Glomerular endothelial cell (primary cell): ENCODE data around the gene FASN. TPM values are rescaled to one million over a fixed set of nuclear protein-coding genes. Genes with fewer than 3 reads are reported as not detected.

ENCODE experiments used
- DNase-seq: peaks from one replicate; pipeline ENCODE4 v3.0.0-alpha.2; 2011; ENCODE audit warnings: low read depth, low spot score; ENCODE audit errors: extremely low read depth
- total RNA-seq: library from RNA; depleted of rRNA; stranded (reverse); fragments of >200 nt; gene quantifications from 2 replicates; pipeline ENCODE4 v1.2.3, GENCODE V29; 2015

FASN gene
- total RNA-seq, 1 donor from 2014 or later, result 201 TPM

DNA sequence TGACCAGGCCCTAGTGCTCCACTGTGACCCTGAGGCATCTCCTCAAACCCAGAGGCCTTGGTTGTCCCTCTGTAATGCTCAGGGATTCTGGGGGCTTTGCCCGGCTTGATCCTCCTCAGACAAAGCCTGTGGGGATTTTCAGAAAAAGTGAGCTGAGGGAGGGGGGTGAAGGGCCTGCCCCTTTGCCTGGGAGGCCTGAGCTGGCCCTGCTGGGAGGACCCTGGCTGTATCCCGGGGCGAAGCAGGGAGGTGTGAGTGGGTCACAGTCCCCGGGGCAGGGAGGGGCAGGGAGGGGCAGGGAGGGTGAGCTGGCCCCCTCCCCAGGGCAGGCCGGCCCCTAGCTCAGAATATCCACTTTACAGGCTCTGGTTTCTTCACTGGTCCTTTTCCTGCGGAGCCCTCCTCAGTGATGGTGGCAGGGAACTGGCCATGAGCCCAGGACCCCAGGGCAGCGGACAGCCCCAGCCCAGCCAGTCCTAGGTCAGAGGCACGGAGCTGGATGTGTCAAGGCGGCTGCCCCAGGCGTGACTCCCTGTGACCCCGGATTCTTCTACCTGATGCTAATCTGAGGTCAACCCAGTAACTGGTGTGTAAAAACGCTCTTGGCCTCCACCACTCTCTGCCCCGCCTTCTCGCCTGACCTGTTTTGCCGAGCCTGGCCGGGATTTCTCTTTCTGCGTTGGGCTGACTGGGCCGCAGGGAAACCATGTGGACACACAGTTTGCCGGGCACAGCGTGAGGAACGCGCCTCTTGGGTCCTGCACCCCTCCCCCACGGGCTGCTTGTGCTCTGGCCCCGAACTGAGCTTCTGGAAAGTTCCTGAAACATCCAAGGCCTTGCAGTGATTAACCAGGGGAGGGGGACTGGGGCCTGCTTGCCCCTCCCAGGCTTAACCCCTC is 5.8 kb upstream of the FASN start:
- DNase-seq, result no peak

GRCh38 chr17:82101767-82102679 is 4.0 kb upstream of the FASN start:
- DNase-seq, result no peak

GRCh38 chr17:82101301-82101715 is 3.3 kb upstream of the FASN start:
- no peak for DNase-seq

DNA sequence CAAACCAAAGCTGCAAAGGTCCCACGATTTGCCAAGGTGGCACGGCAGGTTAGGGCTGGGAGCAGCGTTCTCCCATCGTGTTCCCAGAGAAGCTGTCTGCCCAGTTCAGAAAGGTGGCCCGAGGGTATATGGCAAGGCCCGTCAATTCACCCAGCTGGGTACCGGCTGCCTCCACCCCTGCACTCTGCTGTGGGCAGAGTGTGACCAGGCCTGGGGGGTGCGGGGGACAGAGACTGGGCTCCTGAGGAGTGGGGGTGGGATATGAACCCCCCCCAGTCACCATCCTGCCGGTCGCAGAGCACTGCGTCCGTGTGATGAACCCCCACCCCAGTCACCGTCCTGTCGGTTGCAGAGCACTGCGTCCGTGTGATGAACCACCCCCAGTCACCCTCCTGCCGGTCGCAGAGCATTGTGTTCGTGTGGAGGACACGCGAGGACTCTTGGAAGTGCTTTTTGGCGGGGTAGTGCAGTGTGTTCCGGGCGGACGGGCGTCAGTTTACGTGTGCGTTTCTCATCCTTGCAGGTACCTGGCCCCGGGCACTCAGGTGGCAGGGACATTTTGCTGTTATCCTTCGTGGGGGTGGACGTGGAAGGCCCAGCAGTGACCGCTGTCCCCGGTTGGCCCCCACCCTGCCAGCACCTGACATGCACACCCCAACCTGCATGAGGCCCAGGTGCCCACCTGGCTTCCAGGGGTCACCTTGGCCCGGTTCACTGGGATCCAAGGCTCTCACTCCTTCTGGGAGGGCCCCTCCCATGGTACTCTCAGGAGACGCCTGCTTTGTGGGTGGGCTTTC is 2.7 kb upstream of the FASN start:
- no peak for DNase-seq

DNA sequence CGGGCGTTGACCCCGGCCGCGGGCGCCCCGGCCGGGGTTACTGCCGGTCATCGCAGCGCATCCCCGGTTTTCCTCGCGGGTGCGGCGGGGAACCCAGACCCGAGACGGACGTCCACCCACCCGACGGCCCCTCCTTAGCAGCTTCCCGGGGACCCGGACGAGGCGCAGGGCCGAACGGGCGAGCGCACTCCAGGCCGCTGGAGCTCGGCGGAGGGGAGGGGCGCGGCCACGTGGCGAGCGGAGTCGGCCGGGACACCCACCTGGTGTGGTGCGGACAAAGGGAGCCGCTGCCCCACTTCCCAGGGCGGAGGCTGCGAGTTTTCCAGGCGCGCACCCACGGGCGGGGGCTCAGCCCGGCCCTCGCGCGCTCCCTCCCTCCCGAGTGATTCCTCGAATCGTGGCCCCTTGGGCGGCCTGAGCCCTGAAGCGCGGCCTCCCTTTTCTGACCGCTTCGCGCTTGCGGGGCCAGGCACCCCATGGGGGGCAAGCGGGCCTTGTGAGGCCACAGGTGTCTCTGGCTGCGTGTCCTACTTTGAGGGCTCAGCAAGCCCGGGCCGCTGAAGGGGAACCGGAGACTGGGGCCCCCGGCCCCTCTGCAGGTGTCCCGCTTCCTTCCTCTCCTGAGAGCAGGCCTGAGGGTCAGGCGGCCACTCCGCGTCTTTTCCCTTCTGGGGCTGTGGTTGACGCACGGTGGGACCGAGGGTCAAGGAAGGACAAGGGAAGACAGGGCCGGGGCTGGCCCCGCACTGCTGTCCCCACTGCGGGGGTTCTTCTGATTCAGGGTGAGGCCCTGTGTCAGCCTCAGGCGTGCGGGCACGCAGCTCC is 1.1 kb upstream of the FASN start:
- DNase-seq, result no peak

- DNase-seq, result no peak
Observed at GRCh38 chr17:82097919-82098168, 192 bp downstream of the FASN start.

DNA sequence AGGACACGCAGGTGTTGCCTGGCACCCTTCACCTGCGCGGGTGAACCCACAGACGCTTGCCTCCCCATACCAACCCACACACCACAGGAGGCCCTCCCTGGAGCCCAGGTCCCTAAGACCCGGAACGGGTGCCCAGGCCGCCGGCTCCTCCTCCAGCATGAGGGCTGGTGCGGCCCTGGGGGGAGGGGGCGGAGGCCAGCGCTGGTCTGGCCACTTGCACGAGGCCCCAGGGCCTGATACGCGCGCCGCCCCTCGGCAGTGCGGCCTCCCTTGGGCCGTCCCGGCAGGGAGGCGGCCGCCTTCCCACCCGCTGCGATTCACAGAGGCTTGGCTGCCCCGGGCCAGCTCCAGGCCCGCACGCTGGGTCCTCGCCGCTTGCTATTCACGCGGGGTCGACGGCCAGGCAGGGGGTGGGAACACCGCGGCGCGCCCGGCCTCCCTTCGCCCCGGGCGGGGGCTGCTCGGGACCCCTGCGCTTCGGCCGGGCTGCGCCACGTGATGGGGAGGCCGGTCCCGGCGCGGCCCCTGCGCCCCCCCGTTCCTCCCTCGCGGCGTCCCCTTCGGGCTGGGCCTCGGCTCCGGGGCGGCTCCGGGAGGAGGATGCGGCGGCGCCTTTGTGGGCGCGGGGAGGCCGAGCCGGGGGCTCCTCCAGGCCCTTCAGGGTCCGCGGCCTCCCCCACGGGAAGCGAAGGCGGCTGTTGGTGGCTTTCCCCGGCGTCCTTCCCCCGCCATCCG is 685 bp downstream of the FASN start:
- DNase-seq, result no peak

- no peak for DNase-seq
Observed at GRCh38 chr17:82096709-82097183, 1.3 kb downstream of the FASN start.

- no peak for DNase-seq
Observed at GRCh38 chr17:82095777-82096708, 2.0 kb downstream of the FASN start.

DNA sequence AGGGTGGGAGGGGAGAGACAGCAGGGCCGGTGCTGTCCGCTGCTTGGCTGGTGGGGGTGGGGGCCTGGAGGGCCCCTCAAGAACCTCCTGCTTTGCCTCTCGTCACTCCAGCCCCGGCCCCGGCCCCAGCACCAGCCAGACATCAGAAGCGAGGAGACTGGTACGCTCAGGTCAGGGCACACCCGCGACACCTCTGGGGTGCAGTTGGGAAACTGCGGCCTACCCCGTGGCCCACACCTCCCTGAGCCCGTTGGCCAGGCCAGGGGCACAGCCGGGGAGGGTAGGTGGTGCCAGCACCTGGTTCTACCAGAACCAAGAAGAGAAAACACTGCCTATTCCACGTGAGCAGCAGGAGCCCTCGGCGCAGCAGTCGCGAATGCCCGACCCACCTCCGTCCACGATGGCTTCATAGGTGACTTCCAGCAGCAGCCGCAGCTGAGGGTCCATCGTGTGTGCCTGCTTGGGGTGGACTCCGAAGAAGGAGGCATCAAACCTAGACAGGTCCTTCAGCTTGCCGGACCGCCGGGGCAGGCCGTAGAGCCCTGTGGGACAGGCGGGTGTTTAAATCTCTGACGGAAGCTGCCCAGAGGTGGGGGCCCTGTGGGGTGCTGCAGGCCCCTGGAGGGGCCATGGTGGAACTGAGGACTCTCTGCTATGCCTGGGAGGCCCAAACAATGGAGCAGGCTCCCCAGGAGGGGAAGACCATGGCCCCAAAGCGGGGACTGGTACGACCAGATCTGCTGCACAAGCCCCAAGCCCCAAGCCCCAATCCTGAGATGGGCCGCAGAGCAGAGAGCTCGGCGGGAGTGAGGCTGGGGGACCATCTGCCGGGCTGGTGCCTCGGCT is 2.9 kb downstream of the FASN start:
- no peak for DNase-seq

- no peak for DNase-seq
Observed at GRCh38 chr17:82092995-82093751, 4.9 kb downstream of the FASN start.

GRCh38 chr17:82092628-82092994 is 5.4 kb downstream of the FASN start:
- DNase-seq, result no peak

GRCh38 chr17:82092094-82092586 is 5.9 kb downstream of the FASN start:
- no peak for DNase-seq

- DNase-seq, result no peak
Observed at GRCh38 chr17:82091264-82092066, 6.6 kb downstream of the FASN start.

GRCh38 chr17:82090549-82091263 is 7.3 kb downstream of the FASN start:
- no peak for DNase-seq
